Measurements from ENCODE around the gene MAPT. TPM values are rescaled to one million over a fixed set of nuclear protein-coding genes. Genes with fewer than 3 reads are reported as not detected.

Gene MAPT
- total RNA-seq, 3 donors from 2014 or later (not counting 1 experiment from before 2014, with no cell fraction given), result 0.14 to 1.3 (median 0.58) TPM

DNA sequence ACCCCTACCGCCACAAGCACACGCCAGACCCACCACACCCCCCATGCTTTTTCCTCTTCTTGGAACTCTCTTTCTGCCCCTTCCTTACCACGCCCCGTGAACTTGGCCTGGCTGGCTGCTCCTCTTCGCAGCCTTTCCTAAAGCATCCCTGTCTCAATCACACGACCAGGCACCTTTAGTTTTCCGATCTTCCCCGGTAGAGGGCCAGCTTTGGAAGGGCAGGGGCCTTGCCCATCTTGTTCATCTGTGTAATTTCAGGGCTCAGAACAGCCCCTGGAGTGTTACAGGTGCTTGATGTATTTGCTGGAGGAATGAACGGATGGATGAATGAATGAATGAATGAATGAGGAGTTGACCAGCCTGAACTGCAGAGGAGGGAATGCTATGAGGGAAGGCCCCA lies 45.9 kb upstream of the MAPT start:
- 90% methylated on average over 9 of the region's 9 CpGs for WGBS (ENCODE audit: insufficient coverage)
- H3K9me3 Mint-ChIP-seq, result no peaks in the 10 kb centered on the region
- Histone ChIP-seq H3K4me1 (ENCODE audit: control insufficient read depth, insufficient read depth, low read length) (no peaks in the 10 kb centered on the region), H3K9me3 (ENCODE audit: control insufficient read depth, insufficient read depth, low read length) (no peaks in the 10 kb centered on the region), H3K27me3 (ENCODE audit: control insufficient read depth, insufficient read depth, low read length) (no peaks in the 10 kb centered on the region), H3K4me3 (ENCODE audit: low read length) (no peak overlapping the region), H3K27ac (ENCODE audit: low read length) (no peak overlapping the region), H3K36me3 (ENCODE audit: control insufficient read depth, insufficient read depth, low read length) (no peaks in the 10 kb centered on the region)
- H3K27me3 Mint-ChIP-seq (ENCODE audit: low read depth in 2 of 2), result peaks cover 0 to 7% of the 10 kb centered on the region in 2 donors
- peaks cover 0 to 6% of the 10 kb centered on the region in 2 donors for H3K4me1 Mint-ChIP-seq
- H3K36me3 Mint-ChIP-seq, result no peaks in the 10 kb centered on the region
- DNase-seq (no peak), ATAC-seq (no peak)
- TF ChIP-seq, protein P1, sequence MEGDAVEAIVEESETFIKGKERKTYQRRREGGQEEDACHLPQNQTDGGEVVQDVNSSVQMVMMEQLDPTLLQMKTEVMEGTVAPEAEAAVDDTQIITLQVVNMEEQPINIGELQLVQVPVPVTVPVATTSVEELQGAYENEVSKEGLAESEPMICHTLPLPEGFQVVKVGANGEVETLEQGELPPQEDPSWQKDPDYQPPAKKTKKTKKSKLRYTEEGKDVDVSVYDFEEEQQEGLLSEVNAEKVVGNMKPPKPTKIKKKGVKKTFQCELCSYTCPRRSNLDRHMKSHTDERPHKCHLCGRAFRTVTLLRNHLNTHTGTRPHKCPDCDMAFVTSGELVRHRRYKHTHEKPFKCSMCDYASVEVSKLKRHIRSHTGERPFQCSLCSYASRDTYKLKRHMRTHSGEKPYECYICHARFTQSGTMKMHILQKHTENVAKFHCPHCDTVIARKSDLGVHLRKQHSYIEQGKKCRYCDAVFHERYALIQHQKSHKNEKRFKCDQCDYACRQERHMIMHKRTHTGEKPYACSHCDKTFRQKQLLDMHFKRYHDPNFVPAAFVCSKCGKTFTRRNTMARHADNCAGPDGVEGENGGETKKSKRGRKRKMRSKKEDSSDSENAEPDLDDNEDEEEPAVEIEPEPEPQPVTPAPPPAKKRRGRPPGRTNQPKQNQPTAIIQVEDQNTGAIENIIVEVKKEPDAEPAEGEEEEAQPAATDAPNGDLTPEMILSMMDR (IDR thresholded peaks at IDR 0.05), result no peak
- no peak overlapping the region for H3K4me3 Mint-ChIP-seq
- intact Hi-C loops (cut with micrococcal nuclease), result no loop called here
- no peak overlapping the region for H3K27ac Mint-ChIP-seq

DNA sequence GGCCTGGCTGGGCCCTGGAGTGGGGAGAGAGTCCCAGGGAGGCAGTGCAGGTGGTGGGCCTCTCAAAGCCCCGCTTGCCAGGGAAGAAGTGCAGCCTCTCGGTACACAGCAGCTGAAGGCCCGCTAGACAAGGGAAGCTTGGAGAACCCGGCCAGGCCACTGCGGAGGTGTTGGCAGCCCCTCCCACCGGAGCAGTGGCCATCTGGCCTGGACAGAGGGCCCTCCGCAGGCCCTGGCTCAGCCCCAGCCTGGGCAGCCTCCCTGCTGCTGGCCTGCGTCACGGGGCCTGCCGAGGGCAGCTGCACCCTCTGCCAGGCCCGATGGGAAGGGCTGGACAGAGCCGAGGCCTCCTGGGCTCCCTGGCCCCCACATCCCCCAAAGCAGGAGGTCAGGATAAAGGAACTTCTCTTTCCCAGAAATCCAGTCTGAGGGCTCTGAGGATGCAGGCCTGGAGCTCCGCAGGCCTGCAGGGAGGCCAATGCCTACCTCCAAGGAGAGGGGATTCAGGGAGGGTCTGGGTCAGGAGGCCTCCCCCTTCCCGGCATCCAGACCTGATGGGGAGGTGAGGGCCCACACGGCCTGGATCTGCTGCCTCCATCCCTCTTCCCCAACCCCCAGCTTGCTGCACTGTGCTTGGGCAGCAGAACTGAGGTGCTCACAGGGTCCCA lies 45.4 kb upstream of the MAPT start:
- no peak for DNase-seq
- H3K4me1 Mint-ChIP-seq, result peaks cover 0 to 6% of the 10 kb centered on the region in 2 donors

DNA sequence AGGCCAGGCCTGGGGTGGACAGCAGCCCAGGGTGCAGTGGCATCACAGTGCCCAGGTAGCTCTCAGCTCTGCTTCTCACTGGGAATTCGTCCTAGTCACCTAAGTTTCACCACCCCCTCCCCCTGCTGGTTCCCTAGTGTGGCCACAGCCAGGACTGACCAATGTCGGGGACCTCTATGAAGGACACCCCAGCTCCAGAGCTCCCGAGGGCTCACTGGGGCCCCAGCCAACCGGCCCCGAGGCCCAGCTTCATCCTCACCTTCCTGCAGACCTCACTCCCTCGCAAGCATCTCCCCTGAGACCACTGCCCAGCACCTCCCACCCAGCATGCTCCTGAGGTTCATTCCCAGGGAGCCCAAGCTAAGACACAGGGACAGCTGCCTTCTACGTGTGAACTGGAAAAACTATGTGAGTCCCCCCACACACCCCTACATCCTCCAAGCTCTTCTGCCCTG lies 44.8 kb upstream of the MAPT start:
- H3K4me3 Mint-ChIP-seq, result no peak overlapping the region
- WGBS (ENCODE audit: insufficient coverage), result 87% methylated on average over 7 of the region's 7 CpGs
- H3K9me3 ChIP-seq (ENCODE audit: control insufficient read depth, insufficient read depth, low read length), result no peaks in the 10 kb centered on the region
- no peaks in the 10 kb centered on the region for H3K36me3 ChIP-seq (ENCODE audit: control insufficient read depth, insufficient read depth, low read length)
- H3K4me1 Mint-ChIP-seq, result peaks cover 0 to 6% of the 10 kb centered on the region in 2 donors
- H3K36me3 Mint-ChIP-seq, result no peaks in the 10 kb centered on the region
- no peak for DNase-seq
- H3K9me3 Mint-ChIP-seq, result no peaks in the 10 kb centered on the region
- no peaks in the 10 kb centered on the region for H3K4me1 ChIP-seq (ENCODE audit: control insufficient read depth, insufficient read depth, low read length)
- no peak overlapping the region for H3K4me3 ChIP-seq (ENCODE audit: low read length)
- H3K27me3 Mint-ChIP-seq (ENCODE audit: low read depth in 2 of 2), result peaks cover 7 to 11% of the 10 kb centered on the region in 2 donors
- H3K27ac Mint-ChIP-seq, result no peak overlapping the region
- intact Hi-C loops (cut with micrococcal nuclease), result no loop called here
- H3K27ac ChIP-seq (ENCODE audit: low read length), result no peak overlapping the region
- no peaks in the 10 kb centered on the region for H3K27me3 ChIP-seq (ENCODE audit: control insufficient read depth, insufficient read depth, low read length)
- TF ChIP-seq, protein P1 (IDR thresholded peaks at IDR 0.05), result no peak
- ATAC-seq, result no peak

More for the DNA sequence above, 45.4 kb upstream of the MAPT start:
- H3K27me3 ChIP-seq (ENCODE audit: control insufficient read depth, insufficient read depth, low read length), result no peaks in the 10 kb centered on the region
- 87% methylated on average over 15 of the region's 15 CpGs for WGBS (ENCODE audit: insufficient coverage)
- no peak overlapping the region for H3K27ac Mint-ChIP-seq
- no peak overlapping the region for H3K4me3 Mint-ChIP-seq
- H3K9me3 Mint-ChIP-seq, result no peaks in the 10 kb centered on the region
- H3K27ac ChIP-seq (ENCODE audit: low read length), result no peak overlapping the region
- H3K36me3 Mint-ChIP-seq, result no peaks in the 10 kb centered on the region
- H3K27me3 Mint-ChIP-seq (ENCODE audit: low read depth in 2 of 2), result peaks cover 1 to 7% of the 10 kb centered on the region in 2 donors
- no peak overlapping the region for H3K4me3 ChIP-seq (ENCODE audit: low read length)
- H3K9me3 ChIP-seq (ENCODE audit: control insufficient read depth, insufficient read depth, low read length), result no peaks in the 10 kb centered on the region
- H3K4me1 ChIP-seq (ENCODE audit: control insufficient read depth, insufficient read depth, low read length), result no peaks in the 10 kb centered on the region
- intact Hi-C loops (cut with micrococcal nuclease), result no loop called here
- TF ChIP-seq, protein P1 (IDR thresholded peaks at IDR 0.05), result no peak
- ATAC-seq, result no peak
- H3K36me3 ChIP-seq (ENCODE audit: control insufficient read depth, insufficient read depth, low read length), result no peaks in the 10 kb centered on the region

DNA sequence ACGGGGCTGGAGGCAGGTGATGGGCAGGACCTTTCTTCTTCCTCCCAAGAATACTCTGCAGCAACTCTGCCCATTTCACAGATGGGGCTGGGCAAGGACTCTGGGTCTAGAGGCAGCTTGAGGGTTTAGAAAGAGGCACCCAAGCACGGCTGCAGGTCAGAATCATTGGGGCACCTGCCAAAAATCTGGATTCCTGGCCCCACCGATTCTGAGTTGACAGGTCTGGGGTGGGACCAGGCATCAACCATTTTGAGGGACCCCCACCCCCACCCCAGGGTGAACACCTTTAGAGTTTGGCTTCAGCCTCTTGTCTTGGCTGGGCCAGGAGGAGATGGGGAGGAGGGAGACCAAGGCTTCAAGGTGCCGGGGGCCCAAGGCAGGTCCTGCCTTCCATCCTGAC lies 44.3 kb upstream of the MAPT start:
- no peaks in the 10 kb centered on the region for H3K27me3 ChIP-seq (ENCODE audit: control insufficient read depth, insufficient read depth, low read length)
- Mint-ChIP-seq H3K27me3 (ENCODE audit: low read depth in 2 of 2) (peaks cover 11 to 16% of the 10 kb centered on the region in 2 donors), H3K27ac (no peak overlapping the region), H3K4me3 (no peak overlapping the region), H3K36me3 (no peaks in the 10 kb centered on the region), H3K4me1 (peaks cover 0 to 6% of the 10 kb centered on the region in 2 donors), H3K9me3 (no peaks in the 10 kb centered on the region)
- 91% methylated on average over 4 of the region's 4 CpGs for WGBS (ENCODE audit: insufficient coverage)
- ATAC-seq, result no peak
- H3K4me3 ChIP-seq (ENCODE audit: low read length), result no peak overlapping the region
- no peak overlapping the region for H3K27ac ChIP-seq (ENCODE audit: low read length)
- H3K9me3 ChIP-seq (ENCODE audit: control insufficient read depth, insufficient read depth, low read length), result no peaks in the 10 kb centered on the region
- TF ChIP-seq, protein P1 (IDR thresholded peaks at IDR 0.05), result no peak
- no peaks in the 10 kb centered on the region for H3K36me3 ChIP-seq (ENCODE audit: control insufficient read depth, insufficient read depth, low read length)
- no peaks in the 10 kb centered on the region for H3K4me1 ChIP-seq (ENCODE audit: control insufficient read depth, insufficient read depth, low read length)
- no peak for DNase-seq
- intact Hi-C loops (cut with micrococcal nuclease), result no loop called here

Data from natural killer cell (primary cell).